GM19035 (cell line): ENCODE data around the gene KTN1.

Experiments used
- ATAC-seq: cut with Tn5 transposase; IDR thresholded peaks from one replicate; pipeline ENCODE4 v1.9.1; 2021; ENCODE audit not compliant: unreplicated experiment

The KTN1 gene

GRCh38 chr14:55609681-55610080 lies 29.7 kb downstream of the KTN1 start:
- no peak for ATAC-seq

GRCh38 chr14:55610713-55611370 lies 30.8 kb downstream of the KTN1 start:
- no peak for ATAC-seq

- ATAC-seq: no peak
Observed at GRCh38 chr14:55611859-55612258, 31.9 kb downstream of the KTN1 start.

GRCh38 chr14:55614304-55614703 lies 34.3 kb downstream of the KTN1 start:
- no peak for ATAC-seq

- no peak for ATAC-seq
Observed at GRCh38 chr14:55620277-55620676, 40.3 kb downstream of the KTN1 start.

- no peak for ATAC-seq
Observed at GRCh38 chr14:55620981-55621380, 41.0 kb downstream of the KTN1 start.

GRCh38 chr14:55621391-55621790 lies 41.4 kb downstream of the KTN1 start:
- ATAC-seq: no peak

- ATAC-seq: no peak
Observed at GRCh38 chr14:55624913-55625312, 44.9 kb downstream of the KTN1 start.

- ATAC-seq: no peak
Observed at GRCh38 chr14:55625481-55625880, 45.5 kb downstream of the KTN1 start.

- ATAC-seq: no peak
Observed at GRCh38 chr14:55626131-55626530, 46.1 kb downstream of the KTN1 start.

GRCh38 chr14:55628426-55628825 lies 48.4 kb downstream of the KTN1 start:
- ATAC-seq: no peak

GRCh38 chr14:55638665-55639064 lies 58.7 kb downstream of the KTN1 start:
- no peak for ATAC-seq

- ATAC-seq: no peak
Observed at GRCh38 chr14:55641290-55641689, 61.3 kb downstream of the KTN1 start.

GRCh38 chr14:55641954-55642353 lies 61.9 kb downstream of the KTN1 start:
- ATAC-seq: no peak

- ATAC-seq: no peak
Observed at GRCh38 chr14:55645145-55645544, 65.1 kb downstream of the KTN1 start.

- no peak for ATAC-seq
Observed at GRCh38 chr14:55645845-55646832, 66.1 kb downstream of the KTN1 start.

GRCh38 chr14:55650992-55651391 lies 71.0 kb downstream of the KTN1 start:
- no peak for ATAC-seq

GRCh38 chr14:55654243-55654642 lies 74.2 kb downstream of the KTN1 start:
- no peak for ATAC-seq

GRCh38 chr14:55661029-55661428 lies 81.0 kb downstream of the KTN1 start:
- ATAC-seq: no peak

GRCh38 chr14:55662752-55663151 lies 82.7 kb downstream of the KTN1 start:
- no peak for ATAC-seq

GRCh38 chr14:55665067-55665675 lies 85.2 kb downstream of the KTN1 start:
- ATAC-seq: peak; percentile 53

GRCh38 chr14:55667801-55668200 lies 87.8 kb downstream of the KTN1 start:
- no peak for ATAC-seq
